HCT116 (cell line): ENCODE data around the gene ROCK2. TPM values are rescaled to one million over a fixed set of nuclear protein-coding genes. Genes with fewer than 3 reads are reported as not detected.

Experiments
- ATAC-seq: fragments of 200-7000 bp; cut with Tn5 transposase; 2 replicates; pipeline ENCODE4 v1.9.1; 2020; ENCODE audit warnings: mild to moderate bottlenecking, moderate library complexity
- BruUV-seq: library from RNA; stranded (reverse); fragments of 400-500 nt; replicated peaks from 2 replicates; lab custom pipeline; 2021; lab: Mats Ljungman, UMichigan
- CTCF ChIA-PET: fragments of 300-600 bp; sonication (Branson Sonifier 250); formaldehyde crosslinking; loops from one replicate; lab custom pipeline; 2021; ENCODE audit warnings: antibody characterized with exemption; lab: Charles Lee
- POLR2A ChIA-PET: fragments of 300-600, 350-600 bp; sonication (Branson Sonifier 250); formaldehyde crosslinking; loops from one replicate; lab custom pipeline; 2021; ENCODE audit warnings: antibody characterized with exemption; lab: Charles Lee
- RAD21 ChIA-PET, 2 experiments: fragments of 300-600 bp; sonication (Branson Sonifier 250); formaldehyde crosslinking; loops; one replicate each; lab custom pipeline; 2023; ENCODE audit warnings: low total read pairs in 2 of 2; ENCODE audit not compliant: uncharacterized antibody in 2 of 2, unreplicated experiment in 2 of 2, low non-redundant PET in 1 of 2; lab: Charles Lee
- DNase-seq: peaks from one replicate; pipeline ENCODE4 v3.0.0-alpha.2; 2010; ENCODE audit warnings: low read depth, low spot score
- H2AFZ ChIP-seq: fragments of 200-600 bp; shearing (Covaris generic), sonication (generic); 2 replicates; pipeline ENCODE4 v1.6.1; 2017; ENCODE audit warnings: low read depth, mixed run types, mixed read lengths, antibody characterized with exemption, low read length; ENCODE audit not compliant: poor library complexity, severe bottlenecking
- H3K27ac ChIP-seq: 2 replicates; pipeline ENCODE4 v1.5.1; 2012; ENCODE audit warnings: low read depth, low read length
- H3K27me3 ChIP-seq: fragments of 200-600 bp; sonication (generic); 2 replicates; pipeline ENCODE4 v1.6.1; 2016; ENCODE audit warnings: mixed run types, low read length, mixed read lengths; ENCODE audit not compliant: insufficient read depth
- H3K36me3 ChIP-seq, 2 experiments: fragments of 200-500 bp in 1 of 2; fragments of 200-600 bp in 1 of 2; sonication (Bioruptor generic) in 1 of 2; sonication (generic) in 1 of 2; 2 replicates each; pipeline versions ENCODE4 v1.5.1 to v1.6.1; 2014 to 2016; ENCODE audit warnings: low read length in 2 of 2, inconsistent platforms in 1 of 2, mixed read lengths in 1 of 2, mixed run types in 1 of 2; ENCODE audit not compliant: insufficient read depth in 2 of 2, control insufficient read depth in 1 of 2
- H3K4me1 ChIP-seq, 2 experiments: fragments of 200-600 bp in 1 of 2; sonication (generic) in 1 of 2; 2 replicates each; pipeline versions ENCODE4 v1.5.1 to v1.6.1; 2012 to 2017; ENCODE audit warnings: low read length in 2 of 2, inconsistent platforms in 1 of 2, mild to moderate bottlenecking in 1 of 2, mixed read lengths in 1 of 2, mixed run types in 1 of 2, moderate library complexity in 1 of 2; ENCODE audit not compliant: insufficient read depth in 2 of 2, control insufficient read depth in 1 of 2
- H3K4me2 ChIP-seq: fragments of 200-600 bp; sonication (generic); 2 replicates; pipeline ENCODE4 v1.6.1; 2017; ENCODE audit warnings: mixed run types, low read length, mixed read lengths
- H3K4me3 ChIP-seq, 2 experiments: fragments of 200-600 bp in 1 of 2; sonication (generic) in 1 of 2; replicated peaks in 1 of 2; 2 replicates each; pipeline ENCODE4 v1.5.1; 2011 to 2016; ENCODE audit warnings: low read length in 2 of 2, control low read depth in 1 of 2, low read depth in 1 of 2, mild to moderate bottlenecking in 1 of 2, mixed read lengths in 1 of 2, mixed run types in 1 of 2
- H3K79me2 ChIP-seq: fragments of 200-600 bp; sonication (generic); 2 replicates; pipeline ENCODE4 v1.6.1; 2017; ENCODE audit warnings: mild to moderate bottlenecking, mixed run types, low read length, moderate library complexity, mixed read lengths; ENCODE audit not compliant: insufficient read depth
- H3K9ac ChIP-seq: fragments of 200-600 bp; sonication (generic); 2 replicates; pipeline ENCODE4 v1.6.1; 2016; ENCODE audit warnings: low read length, mixed read lengths
- H3K9me2 ChIP-seq: fragments of 200-600 bp; sonication (generic), shearing (Covaris generic); 2 replicates; pipeline ENCODE4 v1.6.1; 2017; ENCODE audit warnings: mixed run types, mild to moderate bottlenecking, moderate library complexity; ENCODE audit not compliant: insufficient read depth
- H3K9me3 ChIP-seq, 2 experiments: fragments of 200-500 bp in 1 of 2; fragments of 200-600 bp in 1 of 2; sonication (Bioruptor generic) in 1 of 2; sonication (generic) in 1 of 2; 2 replicates each; pipeline ENCODE4 v1.6.1; 2014 to 2017; ENCODE audit warnings: low read length in 2 of 2, mixed read lengths in 2 of 2, inconsistent platforms in 1 of 2, low read depth in 1 of 2, mild to moderate bottlenecking in 1 of 2, mixed run types in 1 of 2, moderate library complexity in 1 of 2; ENCODE audit not compliant: control insufficient read depth in 1 of 2, insufficient read depth in 1 of 2
- H4K20me1 ChIP-seq: fragments of 200-600 bp; sonication (generic), shearing (Covaris generic); 2 replicates; pipeline ENCODE4 v1.6.1; 2017; ENCODE audit warnings: mixed run types, mild to moderate bottlenecking, moderate library complexity; ENCODE audit not compliant: insufficient read depth
- CBX3 ChIP-seq: IDR thresholded peaks from 2 replicates; pipeline ENCODE4 v1.6.1; 2012; ENCODE audit warnings: low read depth
- CEBPB ChIP-seq: IDR thresholded peaks from 2 replicates; pipeline ENCODE4 v1.6.1; 2012; ENCODE audit warnings: low read depth
- EGR1 ChIP-seq: IDR thresholded peaks from 2 replicates; pipeline ENCODE4 v1.6.1; 2012; ENCODE audit warnings: low read depth
- EZH2 ChIP-seq: fragments of 200-600 bp; sonication (generic); IDR thresholded peaks from 2 replicates; pipeline ENCODE4 v1.6.1; 2017; ENCODE audit warnings: antibody characterized with exemption, mixed run types
- FOSL1 ChIP-seq: IDR thresholded peaks from 2 replicates; pipeline ENCODE4 v1.6.1; 2012; ENCODE audit warnings: low read depth
- JUND ChIP-seq: IDR thresholded peaks from 2 replicates; pipeline ENCODE4 v1.6.1; 2012
- POLR2AphosphoS5 ChIP-seq: IDR thresholded peaks from 2 replicates; pipeline ENCODE4 v1.6.1; 2011; ENCODE audit warnings: mild to moderate bottlenecking, low read depth, low read length, moderate library complexity
- SIN3A ChIP-seq: IDR thresholded peaks from 2 replicates; pipeline ENCODE4 v1.6.1; 2012; ENCODE audit warnings: low read depth
- SP1 ChIP-seq: IDR thresholded peaks from 2 replicates; pipeline ENCODE4 v1.6.1; 2012; ENCODE audit warnings: low read depth
- SRF ChIP-seq: IDR thresholded peaks from 2 replicates; pipeline ENCODE4 v1.6.1; 2012; ENCODE audit warnings: low read depth
- YY1 ChIP-seq: IDR thresholded peaks from 2 replicates; pipeline ENCODE4 v1.6.1; 2011; ENCODE audit warnings: low read length, low read depth, moderate library complexity, mild to moderate bottlenecking; ENCODE audit not compliant: insufficient replicate concordance; ENCODE audit errors: extremely low read depth
- ZNF274 ChIP-seq: fragments of 200-500 bp; sonication (Bioruptor generic); IDR thresholded peaks from 2 replicates; pipeline ENCODE4 v1.6.1; 2014; ENCODE audit warnings: mild to moderate bottlenecking, low read depth, low read length, inconsistent platforms
- intact Hi-C: fragments of 100-400 bp; cut with micrococcal nuclease; formaldehyde crosslinking; loops from 2 replicates; pipeline ENCODE4 v1.10.0; 2022
- total RNA-seq: library from RNA; stranded (reverse); gene quantifications from one replicate; pipeline ENCODE4 v1.2.1, GENCODE V29; 2021; ENCODE audit not compliant: unreplicated experiment
- TF ChIP-seq, protein P1 (sequence below): IDR thresholded peaks from 2 replicates; pipeline ENCODE4 v1.6.1; 2011; ENCODE audit warnings: mild to moderate bottlenecking, low read length, moderate library complexity; ENCODE audit not compliant: insufficient replicate concordance; ENCODE audit errors: extremely low read depth
- TF ChIP-seq, protein P2 (sequence below), 3 experiments: fragments of 200-600 bp in 1 of 3; sonication (generic) in 1 of 3; IDR thresholded peaks in 2 of 3; conservative IDR thresholded peaks in 1 of 3; 2 replicates each; pipeline ENCODE4 v1.5.1; 2012 to 2017; ENCODE audit warnings: low read depth in 2 of 3, low read length in 2 of 3, antibody characterized with exemption in 1 of 3, borderline replicate concordance in 1 of 3, control low read depth in 1 of 3, mild to moderate bottlenecking in 1 of 3, mixed read lengths in 1 of 3, mixed run types in 1 of 3, moderate library complexity in 1 of 3; ENCODE audit not compliant: insufficient read depth in 1 of 3
- TF ChIP-seq, protein P3 (sequence below): IDR thresholded peaks from 2 replicates; pipeline ENCODE4 v1.6.1; 2012

ROCK2 gene
- total RNA-seq, 1 experiment from 2014 or later: 48.0 TPM

DNA sequence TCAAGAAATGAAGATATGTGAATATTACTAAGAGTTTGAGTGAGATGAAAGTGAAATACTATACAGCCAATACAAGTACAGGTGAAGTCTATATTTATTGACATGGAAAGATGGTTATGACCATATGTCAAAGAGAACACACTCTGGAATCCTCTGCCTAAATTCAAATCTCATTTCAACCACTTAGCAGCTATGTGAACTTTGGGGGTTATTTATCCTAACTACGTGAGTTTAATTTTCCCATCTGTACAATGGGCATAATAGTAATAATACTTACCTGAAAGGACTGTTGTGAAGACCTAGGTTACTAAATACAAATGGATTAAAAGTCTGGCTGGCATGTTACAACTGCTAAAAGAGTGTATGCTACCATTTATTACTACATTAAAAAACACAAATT, 79.6 kb downstream of the ROCK2 start:
- intact Hi-C loops: no loop called here
- TF ChIP-seq EGR1: no peak
- TF ChIP-seq, protein P1, sequence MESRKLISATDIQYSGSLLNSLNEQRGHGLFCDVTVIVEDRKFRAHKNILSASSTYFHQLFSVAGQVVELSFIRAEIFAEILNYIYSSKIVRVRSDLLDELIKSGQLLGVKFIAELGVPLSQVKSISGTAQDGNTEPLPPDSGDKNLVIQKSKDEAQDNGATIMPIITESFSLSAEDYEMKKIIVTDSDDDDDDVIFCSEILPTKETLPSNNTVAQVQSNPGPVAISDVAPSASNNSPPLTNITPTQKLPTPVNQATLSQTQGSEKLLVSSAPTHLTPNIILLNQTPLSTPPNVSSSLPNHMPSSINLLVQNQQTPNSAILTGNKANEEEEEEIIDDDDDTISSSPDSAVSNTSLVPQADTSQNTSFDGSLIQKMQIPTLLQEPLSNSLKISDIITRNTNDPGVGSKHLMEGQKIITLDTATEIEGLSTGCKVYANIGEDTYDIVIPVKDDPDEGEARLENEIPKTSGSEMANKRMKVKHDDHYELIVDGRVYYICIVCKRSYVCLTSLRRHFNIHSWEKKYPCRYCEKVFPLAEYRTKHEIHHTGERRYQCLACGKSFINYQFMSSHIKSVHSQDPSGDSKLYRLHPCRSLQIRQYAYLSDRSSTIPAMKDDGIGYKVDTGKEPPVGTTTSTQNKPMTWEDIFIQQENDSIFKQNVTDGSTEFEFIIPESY: no peak
- TF ChIP-seq CEBPB: no peak
- TF ChIP-seq SP1: no peak
- TF ChIP-seq YY1: no peak
- TF ChIP-seq SIN3A: no peak
- TF ChIP-seq POLR2AphosphoS5: no peak
- TF ChIP-seq SRF: no peak
- POLR2A ChIA-PET: no interaction called here

DNA sequence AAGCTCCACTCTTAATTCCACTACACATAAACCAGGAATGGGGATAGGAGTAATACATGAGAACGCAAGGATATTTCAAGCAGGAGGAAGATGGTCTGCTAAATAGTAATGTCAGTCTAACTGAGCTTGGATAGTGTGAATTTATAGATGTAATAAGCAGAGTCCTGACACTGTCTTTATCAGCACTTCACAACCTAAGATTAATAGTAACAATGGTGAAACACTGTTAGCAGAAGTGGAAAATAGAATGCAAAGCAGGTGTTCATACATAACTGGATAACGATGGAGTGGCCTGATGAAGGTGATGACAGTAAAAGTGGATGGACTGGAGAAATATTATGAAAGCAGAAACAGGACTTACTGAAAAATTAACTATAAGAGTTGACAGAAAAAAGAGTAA, 80.4 kb downstream of the ROCK2 start:
- intact Hi-C loops: no loop called here
- ChIA-PET CTCF (no interaction called here), POLR2A (no interaction called here), RAD21 (no interaction called here)
- Histone ChIP-seq H3K4me3 (no peak overlapping the region), H3K9ac (no peak overlapping the region), H3K9me3 (no peaks in the 10 kb centered on the region), H3K27ac (no peak overlapping the region), H2AFZ (no peak overlapping the region), H3K4me1 (no peaks in the 10 kb centered on the region), H3K79me2 (peaks cover 40% of the 10 kb centered on the region), H3K9me2 (no peaks in the 10 kb centered on the region), H3K4me2 (no peak overlapping the region)
- DNase-seq (no peak), ATAC-seq (no peak)
- BruUV-seq: no TSS peak
- TF ChIP-seq SP1 (no peak), FOSL1 (no peak), EGR1 (no peak), CEBPB (no peak), ZNF274 (no peak), CBX3 (no peak), JUND (no peak), EZH2 (no peak)
- TF ChIP-seq, protein P1: no peak
- TF ChIP-seq, protein P2, sequence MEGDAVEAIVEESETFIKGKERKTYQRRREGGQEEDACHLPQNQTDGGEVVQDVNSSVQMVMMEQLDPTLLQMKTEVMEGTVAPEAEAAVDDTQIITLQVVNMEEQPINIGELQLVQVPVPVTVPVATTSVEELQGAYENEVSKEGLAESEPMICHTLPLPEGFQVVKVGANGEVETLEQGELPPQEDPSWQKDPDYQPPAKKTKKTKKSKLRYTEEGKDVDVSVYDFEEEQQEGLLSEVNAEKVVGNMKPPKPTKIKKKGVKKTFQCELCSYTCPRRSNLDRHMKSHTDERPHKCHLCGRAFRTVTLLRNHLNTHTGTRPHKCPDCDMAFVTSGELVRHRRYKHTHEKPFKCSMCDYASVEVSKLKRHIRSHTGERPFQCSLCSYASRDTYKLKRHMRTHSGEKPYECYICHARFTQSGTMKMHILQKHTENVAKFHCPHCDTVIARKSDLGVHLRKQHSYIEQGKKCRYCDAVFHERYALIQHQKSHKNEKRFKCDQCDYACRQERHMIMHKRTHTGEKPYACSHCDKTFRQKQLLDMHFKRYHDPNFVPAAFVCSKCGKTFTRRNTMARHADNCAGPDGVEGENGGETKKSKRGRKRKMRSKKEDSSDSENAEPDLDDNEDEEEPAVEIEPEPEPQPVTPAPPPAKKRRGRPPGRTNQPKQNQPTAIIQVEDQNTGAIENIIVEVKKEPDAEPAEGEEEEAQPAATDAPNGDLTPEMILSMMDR (IDR thresholded peaks at IDR 0.05 in 2 of 3, conservative IDR thresholded peaks at IDR 0.05 in 1 of 3; ENCODE audit: borderline replicate concordance in 1 of 3, insufficient read depth in 1 of 3, low read depth in 2 of 3, low read length in 2 of 3): no peak
- TF ChIP-seq, protein P3, sequence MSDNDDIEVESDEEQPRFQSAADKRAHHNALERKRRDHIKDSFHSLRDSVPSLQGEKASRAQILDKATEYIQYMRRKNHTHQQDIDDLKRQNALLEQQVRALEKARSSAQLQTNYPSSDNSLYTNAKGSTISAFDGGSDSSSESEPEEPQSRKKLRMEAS: no peak
- TF ChIP-seq, all 23 proteins: peak for 0
- 0 out of 2 replicates have a peak, but pooled peaks cover 7% of the 10 kb centered on the region for H4K20me1 ChIP-seq
- H3K36me3 ChIP-seq: no peaks in the 10 kb centered on the region
- no peaks in the 10 kb centered on the region for H3K27me3 ChIP-seq

More for the DNA sequence above, 79.6 kb downstream of the ROCK2 start:
- Histone ChIP-seq H3K9me2 (no peaks in the 10 kb centered on the region), H3K9ac (no peak overlapping the region), H3K4me3 (no peak overlapping the region), H2AFZ (no peak overlapping the region), H3K36me3 (no peaks in the 10 kb centered on the region), H3K27me3 (no peaks in the 10 kb centered on the region), H3K27ac (no peak overlapping the region), H3K4me1 (no peaks in the 10 kb centered on the region), H3K4me2 (no peak overlapping the region), H3K79me2 (peaks cover 39% of the 10 kb centered on the region), H4K20me1 (0 out of 2 replicates have a peak, but pooled peaks cover 7% of the 10 kb centered on the region), H3K9me3 (no peaks in the 10 kb centered on the region)
- DNase-seq (no peak), ATAC-seq (no peak)
- no TSS peak for BruUV-seq
- RAD21 ChIA-PET: no interaction called here
- CTCF ChIA-PET: no interaction called here
